ENCODE results near the gene FGF16.

The FGF16 gene

DNA sequence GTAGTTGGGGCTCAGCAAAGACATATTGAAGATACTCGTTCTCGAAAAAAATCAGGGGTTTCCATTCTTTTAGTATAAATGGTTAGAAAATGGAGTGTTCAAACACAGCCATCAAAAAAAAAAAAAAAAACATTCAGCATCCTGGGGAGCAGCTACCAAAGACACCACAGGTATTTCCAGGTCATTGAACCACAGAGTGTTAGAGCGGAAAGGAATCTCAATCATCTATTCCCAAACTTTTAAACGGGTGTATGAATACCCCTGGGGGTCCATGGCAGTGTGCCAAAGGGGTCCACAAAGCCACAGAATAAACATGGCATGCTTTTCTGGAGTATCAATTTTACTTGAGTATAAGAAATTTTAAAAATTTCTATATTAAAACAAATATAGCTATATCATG lies 6.9 kb upstream of the FGF16 start:
- TF ChIP-seq OSR1 (CRISPR knock-in tag; IDR thresholded peaks at IDR 0.05) (no peak), ZNF565 (CRISPR knock-in tag; conservative IDR thresholded peaks at IDR 0.05; ENCODE audit: low read depth) (no peak), TOX (CRISPR knock-in tag; IDR thresholded peaks at IDR 0.05; ENCODE audit: borderline replicate concordance) (no peak), SNAI2 (CRISPR knock-in tag; IDR thresholded peaks at IDR 0.05) (no peak), BACH2 (CRISPR knock-in tag; IDR thresholded peaks at IDR 0.05; ENCODE audit: borderline replicate concordance) (no peak), GLIS3 (CRISPR knock-in tag; IDR thresholded peaks at IDR 0.05) (no peak), RARB (CRISPR knock-in tag; IDR thresholded peaks at IDR 0.05) (no peak), ZC3H10 (CRISPR knock-in tag; IDR thresholded peaks at IDR 0.05) (no peak), ARNTL (CRISPR knock-in tag; IDR thresholded peaks at IDR 0.05; ENCODE audit: borderline replicate concordance, low read depth) (no peak), PPARA (CRISPR knock-in tag; IDR thresholded peaks at IDR 0.05; ENCODE audit: borderline replicate concordance) (no peak), ZFP3 (CRISPR knock-in tag; IDR thresholded peaks at IDR 0.05) (no peak), ZNF8 (CRISPR knock-in tag; IDR thresholded peaks at IDR 0.05) (no peak), TCF4 (CRISPR knock-in tag; IDR thresholded peaks at IDR 0.05; ENCODE audit: borderline replicate concordance) (no peak)
- TF ChIP-seq, protein P1, sequence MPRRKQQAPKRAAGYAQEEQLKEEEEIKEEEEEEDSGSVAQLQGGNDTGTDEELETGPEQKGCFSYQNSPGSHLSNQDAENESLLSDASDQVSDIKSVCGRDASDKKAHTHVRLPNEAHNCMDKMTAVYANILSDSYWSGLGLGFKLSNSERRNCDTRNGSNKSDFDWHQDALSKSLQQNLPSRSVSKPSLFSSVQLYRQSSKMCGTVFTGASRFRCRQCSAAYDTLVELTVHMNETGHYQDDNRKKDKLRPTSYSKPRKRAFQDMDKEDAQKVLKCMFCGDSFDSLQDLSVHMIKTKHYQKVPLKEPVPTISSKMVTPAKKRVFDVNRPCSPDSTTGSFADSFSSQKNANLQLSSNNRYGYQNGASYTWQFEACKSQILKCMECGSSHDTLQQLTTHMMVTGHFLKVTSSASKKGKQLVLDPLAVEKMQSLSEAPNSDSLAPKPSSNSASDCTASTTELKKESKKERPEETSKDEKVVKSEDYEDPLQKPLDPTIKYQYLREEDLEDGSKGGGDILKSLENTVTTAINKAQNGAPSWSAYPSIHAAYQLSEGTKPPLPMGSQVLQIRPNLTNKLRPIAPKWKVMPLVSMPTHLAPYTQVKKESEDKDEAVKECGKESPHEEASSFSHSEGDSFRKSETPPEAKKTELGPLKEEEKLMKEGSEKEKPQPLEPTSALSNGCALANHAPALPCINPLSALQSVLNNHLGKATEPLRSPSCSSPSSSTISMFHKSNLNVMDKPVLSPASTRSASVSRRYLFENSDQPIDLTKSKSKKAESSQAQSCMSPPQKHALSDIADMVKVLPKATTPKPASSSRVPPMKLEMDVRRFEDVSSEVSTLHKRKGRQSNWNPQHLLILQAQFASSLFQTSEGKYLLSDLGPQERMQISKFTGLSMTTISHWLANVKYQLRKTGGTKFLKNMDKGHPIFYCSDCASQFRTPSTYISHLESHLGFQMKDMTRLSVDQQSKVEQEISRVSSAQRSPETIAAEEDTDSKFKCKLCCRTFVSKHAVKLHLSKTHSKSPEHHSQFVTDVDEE (CRISPR knock-in tag; IDR thresholded peaks at IDR 0.05): no peak
- TF ChIP-seq, protein P2, sequence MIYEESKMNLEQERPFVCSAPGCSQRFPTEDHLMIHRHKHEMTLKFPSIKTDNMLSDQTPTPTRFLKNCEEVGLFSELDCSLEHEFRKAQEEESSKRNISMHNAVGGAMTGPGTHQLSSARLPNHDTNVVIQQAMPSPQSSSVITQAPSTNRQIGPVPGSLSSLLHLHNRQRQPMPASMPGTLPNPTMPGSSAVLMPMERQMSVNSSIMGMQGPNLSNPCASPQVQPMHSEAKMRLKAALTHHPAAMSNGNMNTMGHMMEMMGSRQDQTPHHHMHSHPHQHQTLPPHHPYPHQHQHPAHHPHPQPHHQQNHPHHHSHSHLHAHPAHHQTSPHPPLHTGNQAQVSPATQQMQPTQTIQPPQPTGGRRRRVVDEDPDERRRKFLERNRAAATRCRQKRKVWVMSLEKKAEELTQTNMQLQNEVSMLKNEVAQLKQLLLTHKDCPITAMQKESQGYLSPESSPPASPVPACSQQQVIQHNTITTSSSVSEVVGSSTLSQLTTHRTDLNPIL (CRISPR knock-in tag; IDR thresholded peaks at IDR 0.05; ENCODE audit: low read depth): no peak
- TF ChIP-seq, protein P3, sequence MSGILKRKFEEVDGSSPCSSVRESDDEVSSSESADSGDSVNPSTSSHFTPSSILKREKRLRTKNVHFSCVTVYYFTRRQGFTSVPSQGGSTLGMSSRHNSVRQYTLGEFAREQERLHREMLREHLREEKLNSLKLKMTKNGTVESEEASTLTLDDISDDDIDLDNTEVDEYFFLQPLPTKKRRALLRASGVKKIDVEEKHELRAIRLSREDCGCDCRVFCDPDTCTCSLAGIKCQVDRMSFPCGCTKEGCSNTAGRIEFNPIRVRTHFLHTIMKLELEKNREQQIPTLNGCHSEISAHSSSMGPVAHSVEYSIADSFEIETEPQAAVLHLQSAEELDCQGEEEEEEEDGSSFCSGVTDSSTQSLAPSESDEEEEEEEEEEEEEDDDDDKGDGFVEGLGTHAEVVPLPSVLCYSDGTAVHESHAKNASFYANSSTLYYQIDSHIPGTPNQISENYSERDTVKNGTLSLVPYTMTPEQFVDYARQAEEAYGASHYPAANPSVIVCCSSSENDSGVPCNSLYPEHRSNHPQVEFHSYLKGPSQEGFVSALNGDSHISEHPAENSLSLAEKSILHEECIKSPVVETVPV (CRISPR knock-in tag; IDR thresholded peaks at IDR 0.05): no peak
- TF ChIP-seq, protein P4, sequence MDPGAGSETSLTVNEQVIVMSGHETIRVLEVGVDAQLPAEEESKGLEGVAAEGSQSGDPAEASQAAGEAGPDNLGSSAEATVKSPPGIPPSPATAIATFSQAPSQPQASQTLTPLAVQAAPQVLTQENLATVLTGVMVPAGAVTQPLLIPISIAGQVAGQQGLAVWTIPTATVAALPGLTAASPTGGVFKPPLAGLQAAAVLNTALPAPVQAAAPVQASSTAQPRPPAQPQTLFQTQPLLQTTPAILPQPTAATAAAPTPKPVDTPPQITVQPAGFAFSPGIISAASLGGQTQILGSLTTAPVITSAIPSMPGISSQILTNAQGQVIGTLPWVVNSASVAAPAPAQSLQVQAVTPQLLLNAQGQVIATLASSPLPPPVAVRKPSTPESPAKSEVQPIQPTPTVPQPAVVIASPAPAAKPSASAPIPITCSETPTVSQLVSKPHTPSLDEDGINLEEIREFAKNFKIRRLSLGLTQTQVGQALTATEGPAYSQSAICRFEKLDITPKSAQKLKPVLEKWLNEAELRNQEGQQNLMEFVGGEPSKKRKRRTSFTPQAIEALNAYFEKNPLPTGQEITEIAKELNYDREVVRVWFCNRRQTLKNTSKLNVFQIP (CRISPR knock-in tag; IDR thresholded peaks at IDR 0.05; ENCODE audit: borderline replicate concordance, low read depth): no peak
- ATAC-seq: no peak

DNA sequence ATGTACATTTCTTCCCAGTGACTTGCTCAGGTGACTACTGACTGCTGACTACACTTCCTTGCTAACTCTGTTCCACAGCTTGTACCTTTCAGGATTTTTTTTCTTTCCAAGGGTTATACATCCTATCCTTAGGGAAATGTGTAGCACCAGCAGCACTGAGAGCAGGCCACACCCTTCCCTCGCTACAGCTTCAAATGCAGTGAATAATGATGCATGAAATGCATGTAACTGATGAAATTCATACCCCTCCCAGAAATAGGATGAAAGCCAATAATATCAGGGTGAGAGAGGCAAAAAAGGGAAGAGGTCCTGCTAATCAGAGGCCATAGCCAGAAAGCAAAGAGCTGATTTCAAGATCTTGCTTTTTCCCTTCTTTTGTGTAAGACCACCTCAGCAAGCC lies 6.2 kb upstream of the FGF16 start:
- no peak for ATAC-seq
- TF ChIP-seq, protein P1 (CRISPR knock-in tag; IDR thresholded peaks at IDR 0.05): no peak
- TF ChIP-seq ZFP3 (CRISPR knock-in tag; IDR thresholded peaks at IDR 0.05) (no peak), CSDC2 (CRISPR knock-in tag; IDR thresholded peaks at IDR 0.05) (no peak), ARNTL (CRISPR knock-in tag; IDR thresholded peaks at IDR 0.05; ENCODE audit: borderline replicate concordance, low read depth) (no peak), TCF4 (CRISPR knock-in tag; IDR thresholded peaks at IDR 0.05; ENCODE audit: borderline replicate concordance) (no peak), ZNF8 (CRISPR knock-in tag; IDR thresholded peaks at IDR 0.05) (no peak), ZC3H10 (CRISPR knock-in tag; IDR thresholded peaks at IDR 0.05) (no peak), ESRRG (CRISPR knock-in tag; IDR thresholded peaks at IDR 0.05) (no peak), RARB (CRISPR knock-in tag; IDR thresholded peaks at IDR 0.05) (no peak), ZFP30 (CRISPR knock-in tag; IDR thresholded peaks at IDR 0.05) (no peak), OSR1 (CRISPR knock-in tag; IDR thresholded peaks at IDR 0.05) (no peak), ZNF565 (CRISPR knock-in tag; conservative IDR thresholded peaks at IDR 0.05; ENCODE audit: low read depth) (no peak), BACH2 (CRISPR knock-in tag; IDR thresholded peaks at IDR 0.05; ENCODE audit: borderline replicate concordance) (no peak)
- TF ChIP-seq, protein P4 (CRISPR knock-in tag; IDR thresholded peaks at IDR 0.05; ENCODE audit: borderline replicate concordance, low read depth): no peak

Measured in SK-N-SH treated with all-trans-retinoic acid at 6 μM for 48 hours (cell line).